ENCODE results near the gene HELZ. TPM values are rescaled to one million over a fixed set of nuclear protein-coding genes. Genes with fewer than 3 reads are reported as not detected.
A peak's percentile ranks its signal among the peaks of the same experiment; 100 is the strongest.

Gene HELZ
- total and polyA plus RNA-seq, 2 experiments from 2014 or later, result 27.6 to 31.7 TPM

GRCh38 chr17:67111327-67111726 lies 133.7 kb downstream of the HELZ start:
- no peak for DNase-seq (ENCODE audit: low read depth in 1 of 2, low spot score in 1 of 2)
- Histone ChIP-seq H3K4me3 (no peak overlapping the region), H3K4me1 (ENCODE audit: low read depth) (peaks cover 23% of the 10 kb centered on the region), H3K36me3 (peaks cover 30% of the 10 kb centered on the region), H3K27ac (no peak overlapping the region), H3K27me3 (no peaks in the 10 kb centered on the region), H3K9me3 (ENCODE audit: low read depth) (no peaks in the 10 kb centered on the region)
- TF ChIP-seq CTCF (IDR thresholded peaks at IDR 0.05; ENCODE audit: low read depth, low read length), result no peak

- peaks cover 30% of the 10 kb centered on the region for H3K36me3 ChIP-seq
- no peak for DNase-seq (ENCODE audit: low read depth in 1 of 2, low spot score in 1 of 2)
- no peaks in the 10 kb centered on the region for H3K9me3 ChIP-seq (ENCODE audit: low read depth)
- H3K27ac ChIP-seq, result no peak overlapping the region
- H3K27me3 ChIP-seq, result no peaks in the 10 kb centered on the region
- no peak for TF ChIP-seq CTCF (IDR thresholded peaks at IDR 0.05; ENCODE audit: low read depth, low read length)
- no peak overlapping the region for H3K4me3 ChIP-seq
- H3K4me1 ChIP-seq (ENCODE audit: low read depth), result peaks cover 23% of the 10 kb centered on the region
Measured at GRCh38 chr17:67110619-67111018, 134.4 kb downstream of the HELZ start.

- peaks cover 26% of the 10 kb centered on the region for H3K36me3 ChIP-seq
- H3K4me3 ChIP-seq, result no peak overlapping the region
- no peak overlapping the region for H3K27ac ChIP-seq
- no peaks in the 10 kb centered on the region for H3K27me3 ChIP-seq
- no peaks in the 10 kb centered on the region for H3K9me3 ChIP-seq (ENCODE audit: low read depth)
- H3K4me1 ChIP-seq (ENCODE audit: low read depth), result peaks cover 23% of the 10 kb centered on the region
- no peak for TF ChIP-seq CTCF (IDR thresholded peaks at IDR 0.05; ENCODE audit: low read depth, low read length)
- DNase-seq (ENCODE audit: low read depth in 1 of 2, low spot score in 1 of 2), result no peak
Measured at GRCh38 chr17:67109111-67109510, 135.9 kb downstream of the HELZ start.

GRCh38 chr17:67107811-67108775 lies 136.9 kb downstream of the HELZ start:
- H3K27ac ChIP-seq, result no peak overlapping the region
- no peaks in the 10 kb centered on the region for H3K27me3 ChIP-seq
- peaks cover 23% of the 10 kb centered on the region for H3K4me1 ChIP-seq (ENCODE audit: low read depth)
- no peaks in the 10 kb centered on the region for H3K9me3 ChIP-seq (ENCODE audit: low read depth)
- no peak overlapping the region for H3K4me3 ChIP-seq
- peaks cover 26% of the 10 kb centered on the region for H3K36me3 ChIP-seq
- peak in 1 of 2 donors; percentile 8 for DNase-seq (ENCODE audit: low read depth in 1 of 2, low spot score in 1 of 2)
- no peak for TF ChIP-seq CTCF (IDR thresholded peaks at IDR 0.05; ENCODE audit: low read depth, low read length)

- no peaks in the 10 kb centered on the region for H3K9me3 ChIP-seq (ENCODE audit: low read depth)
- H3K4me3 ChIP-seq, result no peak overlapping the region
- peaks cover 26% of the 10 kb centered on the region for H3K36me3 ChIP-seq
- no peaks in the 10 kb centered on the region for H3K27me3 ChIP-seq
- DNase-seq (ENCODE audit: low read depth in 1 of 2, low spot score in 1 of 2), result no peak
- TF ChIP-seq CTCF (IDR thresholded peaks at IDR 0.05; ENCODE audit: low read depth, low read length), result no peak
- no peak overlapping the region for H3K27ac ChIP-seq
- H3K4me1 ChIP-seq (ENCODE audit: low read depth), result peaks cover 15% of the 10 kb centered on the region
Measured at GRCh38 chr17:67107171-67107570, 137.8 kb downstream of the HELZ start.
